ENCODE data around the gene UBA52.

UBA52 gene

DNA sequence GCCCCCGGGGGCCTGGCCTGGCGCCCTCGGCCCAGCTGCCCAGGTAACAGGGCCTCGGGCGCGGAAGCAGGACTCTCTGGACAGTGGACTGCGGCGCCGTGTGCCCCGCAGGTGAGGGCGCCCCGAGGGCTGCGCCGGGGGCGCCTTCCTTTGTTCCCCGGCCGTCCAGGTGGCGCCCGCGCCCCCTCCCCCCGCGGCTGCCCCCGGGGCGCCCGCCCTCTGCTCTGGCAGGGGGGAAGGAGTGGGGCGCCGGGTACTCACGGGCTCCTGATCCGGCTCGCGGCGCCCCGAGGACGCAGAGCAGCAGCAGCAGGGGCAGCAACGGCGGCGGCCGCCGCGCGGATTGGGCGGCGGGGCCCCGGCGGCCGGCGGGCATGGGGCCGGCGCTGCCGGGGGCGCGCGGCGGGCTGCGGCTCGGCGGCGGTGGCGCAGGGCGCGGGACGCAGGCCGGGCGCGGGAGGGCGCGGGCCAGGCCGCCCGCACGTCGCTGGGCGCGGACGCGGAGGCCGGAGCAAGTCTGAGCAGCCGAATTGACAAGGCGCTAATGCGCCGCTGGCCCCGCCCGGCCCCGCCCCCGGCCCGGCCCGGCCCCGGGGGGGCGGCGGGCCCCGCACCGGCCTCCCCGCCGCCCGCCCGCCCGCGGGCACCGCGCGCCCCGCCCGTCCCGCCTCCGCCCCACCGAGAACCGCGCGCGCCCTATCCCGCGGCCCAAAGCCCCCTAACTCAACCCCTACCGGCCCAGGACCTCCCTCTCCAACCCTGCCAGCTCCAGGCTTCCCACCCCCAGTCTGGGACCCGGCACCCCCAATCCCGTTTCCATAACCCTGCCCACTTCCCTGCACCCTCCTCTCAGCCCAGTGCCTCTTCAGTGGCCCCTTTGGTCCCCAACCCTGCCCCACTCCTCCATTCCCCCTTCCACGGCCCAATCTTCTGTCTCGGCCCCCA lies 34.9 kb downstream of the UBA52 start, which contains the start of gene CRLF1:
CRLF1 (minus strand) TSS at position 519 of the 945 bp plus-strand sequence; CDS start at position 376, 143 bp downstream.
- peak within 1 kb of the TSS; percentile 10; the same call in 1 of the 2 replicates for H3K27ac ChIP-seq
- ChIA-PET POLR2A (ENCODE audit: low non-redundant PET) (no interaction called here), CTCF (interaction anchor here (1.0 kb wide), 3 partner anchors 25 to 241 kb away, joined by 3 to 5 read pairs (median 4); no protein-coding TSS in a partner anchor)
- DNase-seq (ENCODE audit: low spot score), result no peak
- TF ChIP-seq, protein P1, sequence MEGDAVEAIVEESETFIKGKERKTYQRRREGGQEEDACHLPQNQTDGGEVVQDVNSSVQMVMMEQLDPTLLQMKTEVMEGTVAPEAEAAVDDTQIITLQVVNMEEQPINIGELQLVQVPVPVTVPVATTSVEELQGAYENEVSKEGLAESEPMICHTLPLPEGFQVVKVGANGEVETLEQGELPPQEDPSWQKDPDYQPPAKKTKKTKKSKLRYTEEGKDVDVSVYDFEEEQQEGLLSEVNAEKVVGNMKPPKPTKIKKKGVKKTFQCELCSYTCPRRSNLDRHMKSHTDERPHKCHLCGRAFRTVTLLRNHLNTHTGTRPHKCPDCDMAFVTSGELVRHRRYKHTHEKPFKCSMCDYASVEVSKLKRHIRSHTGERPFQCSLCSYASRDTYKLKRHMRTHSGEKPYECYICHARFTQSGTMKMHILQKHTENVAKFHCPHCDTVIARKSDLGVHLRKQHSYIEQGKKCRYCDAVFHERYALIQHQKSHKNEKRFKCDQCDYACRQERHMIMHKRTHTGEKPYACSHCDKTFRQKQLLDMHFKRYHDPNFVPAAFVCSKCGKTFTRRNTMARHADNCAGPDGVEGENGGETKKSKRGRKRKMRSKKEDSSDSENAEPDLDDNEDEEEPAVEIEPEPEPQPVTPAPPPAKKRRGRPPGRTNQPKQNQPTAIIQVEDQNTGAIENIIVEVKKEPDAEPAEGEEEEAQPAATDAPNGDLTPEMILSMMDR (conservative IDR thresholded peaks at IDR 0.05; ENCODE audit: low read depth), result no peak

DNA sequence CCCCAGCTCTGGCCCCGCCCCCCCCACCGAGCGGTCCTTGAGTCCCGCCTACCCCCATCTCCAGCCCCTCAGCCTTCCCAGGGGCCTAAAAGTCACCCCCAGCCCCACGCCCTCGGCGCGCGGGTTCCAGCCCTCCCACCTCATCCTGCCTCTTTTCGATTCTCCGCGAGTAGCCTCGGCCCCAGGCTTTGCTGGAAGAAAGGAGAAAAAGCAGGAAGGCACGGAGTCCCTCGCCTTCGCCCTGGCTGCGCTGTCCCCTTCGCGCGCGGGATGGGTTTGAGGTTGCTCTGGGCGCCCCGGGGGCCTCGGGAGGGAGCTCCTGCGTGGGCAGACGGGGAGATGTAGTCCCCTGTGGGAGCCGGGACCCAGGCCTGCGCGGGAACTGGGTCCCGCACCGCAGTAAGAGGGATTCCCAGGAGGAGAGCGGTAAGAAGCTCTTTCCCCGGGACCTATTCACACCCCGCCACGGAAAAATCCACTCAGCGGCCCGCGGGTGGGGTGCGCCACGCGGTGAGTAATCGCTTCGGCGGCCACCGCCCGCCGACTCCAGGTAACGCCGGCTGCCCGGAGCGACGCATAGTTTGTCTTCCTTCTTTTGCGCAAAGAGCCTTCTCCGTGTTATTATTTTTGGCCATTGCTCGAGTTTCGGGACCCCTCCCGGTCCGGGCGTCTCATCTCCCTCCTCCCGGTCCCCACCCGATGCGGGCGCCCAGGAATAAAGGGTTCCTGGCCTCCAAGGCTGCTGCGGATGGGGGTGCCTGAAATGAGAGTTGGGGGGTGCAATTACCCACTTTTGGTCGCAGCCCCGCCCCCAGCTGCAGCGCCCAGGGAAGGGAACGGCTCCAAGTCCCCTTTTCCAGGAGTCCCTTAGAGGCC lies 35.8 kb downstream of the UBA52 start:
- DNase-seq (ENCODE audit: low spot score), result no peak
- CTCF ChIA-PET, result interaction anchor here (1.0 kb wide), 3 partner anchors 24 to 240 kb away, joined by 3 to 5 read pairs (median 4); no protein-coding TSS in a partner anchor
- POLR2A ChIA-PET (ENCODE audit: low non-redundant PET), result no interaction called here
- TF ChIP-seq, protein P1 (conservative IDR thresholded peaks at IDR 0.05; ENCODE audit: low read depth), result no peak
- H3K27ac ChIP-seq, result peak overlapping the region; percentile 10; the same call in 1 of the 2 replicates

GRCh38 chr19:18608102-18608804 lies 36.6 kb downstream of the UBA52 start:
- TF ChIP-seq, protein P1 (conservative IDR thresholded peaks at IDR 0.05; ENCODE audit: low read depth), result no peak
- ChIA-PET CTCF (interaction anchor here (1.0 kb wide), 1 partner anchor 224 kb away, joined by 5 read pairs; no protein-coding TSS in a partner anchor), POLR2A (ENCODE audit: low non-redundant PET) (no interaction called here)

DNA sequence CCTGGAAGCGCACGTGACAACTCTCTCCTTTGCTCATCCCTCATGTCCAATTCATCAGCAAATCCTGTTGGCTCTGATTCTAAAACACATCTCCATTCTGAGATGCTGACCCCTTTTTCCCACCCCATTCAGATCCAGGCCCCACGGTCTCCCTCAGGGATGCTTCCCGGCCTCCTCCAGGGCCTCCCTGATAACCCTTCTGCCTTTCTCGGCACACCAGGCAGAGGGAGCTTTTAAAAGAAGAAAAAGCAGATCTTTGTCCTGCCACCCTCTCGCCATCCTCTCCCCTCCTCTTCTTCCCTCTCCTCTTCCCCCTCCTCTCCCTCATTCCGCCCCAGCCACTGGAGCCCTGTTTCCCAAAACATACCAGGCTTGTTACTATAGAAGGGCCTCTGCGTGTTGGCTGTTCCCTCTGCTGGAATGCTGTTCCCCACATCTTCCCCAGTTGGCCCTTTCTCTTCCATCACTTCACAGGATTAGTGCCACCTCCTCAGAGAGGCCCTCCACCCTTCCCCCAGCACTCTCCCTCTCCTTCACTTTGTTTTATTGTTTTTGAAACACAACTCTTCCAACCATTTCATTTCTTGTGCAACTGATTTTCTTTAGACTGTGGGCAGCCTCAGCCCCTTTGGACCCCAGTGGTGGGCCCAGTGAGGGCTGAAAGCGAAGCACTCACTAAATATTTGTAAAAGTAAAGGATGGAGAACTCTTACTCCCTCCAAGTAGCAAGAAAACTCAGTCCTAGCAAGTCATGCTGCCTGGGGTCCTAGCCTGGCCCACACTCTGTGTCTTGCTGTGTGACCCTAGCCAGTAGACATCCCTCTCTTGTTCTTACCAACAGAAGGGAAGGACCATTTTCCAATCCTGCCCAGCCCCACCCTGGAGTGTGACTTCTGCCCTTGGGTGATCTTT lies 37.4 kb downstream of the UBA52 start:
- CTCF ChIA-PET, result interaction anchor here (0.6 kb wide), 2 partner anchors 12 to 158 kb away, joined by 3 to 4 read pairs; no protein-coding TSS in a partner anchor

More at GRCh38 chr19:18608102-18608804, 36.6 kb downstream of the UBA52 start:
- no peak for DNase-seq (ENCODE audit: low spot score)
- no peak overlapping the region for H3K27ac ChIP-seq

GRCh38 chr19:18609717-18610051 lies 38.0 kb downstream of the UBA52 start:
- H3K27ac ChIP-seq, result no peak overlapping the region
- TF ChIP-seq, protein P1 (conservative IDR thresholded peaks at IDR 0.05; ENCODE audit: low read depth), result no peak
- DNase-seq (ENCODE audit: low spot score), result no peak
- ChIA-PET POLR2A (ENCODE audit: low non-redundant PET) (no interaction called here), CTCF (interaction anchor here (0.6 kb wide), 2 partner anchors 159 to 240 kb away, joined by 3 to 4 read pairs; no protein-coding TSS in a partner anchor)

More for the DNA sequence above, 37.4 kb downstream of the UBA52 start:
- POLR2A ChIA-PET (ENCODE audit: low non-redundant PET), result no interaction called here
- TF ChIP-seq, protein P1 (conservative IDR thresholded peaks at IDR 0.05; ENCODE audit: low read depth), result no peak
- DNase-seq (ENCODE audit: low spot score), result no peak
- H3K27ac ChIP-seq, result no peak overlapping the region

Data from RWPE1 (cell line).